DND-41 (cell line): ENCODE results near the gene UTRN.

ENCODE experiments used
- ATAC-seq: fragments of 200-7000 bp; cut with Tn5 transposase; 3 replicates; pipeline ENCODE4 v1.9.1; 2021; ENCODE audit warnings: low read depth; ENCODE audit not compliant: insufficient read depth
- DNase-seq: peaks from one replicate; pipeline ENCODE4 v3.0.0-alpha.2; 2020
- H2AFZ ChIP-seq: 2 replicates; pipeline ENCODE4 v1.6.0; 2012; ENCODE audit warnings: low read depth, low read length
- H3K27ac ChIP-seq: 2 replicates; pipeline ENCODE4 v1.5.1; 2012; ENCODE audit warnings: low read length, inconsistent platforms
- H3K27me3 ChIP-seq: fragments of 200-600 bp; sonication (generic); 2 replicates; pipeline ENCODE4 v1.6.0; 2012; ENCODE audit warnings: low read length, mild to moderate bottlenecking, inconsistent platforms; ENCODE audit not compliant: insufficient read depth, poor library complexity
- H3K36me3 ChIP-seq: 2 replicates; pipeline ENCODE4 v1.5.1; 2012; ENCODE audit warnings: low read length, inconsistent platforms; ENCODE audit not compliant: insufficient read depth
- H3K4me1 ChIP-seq: 2 replicates; pipeline ENCODE4 v1.5.1; 2012; ENCODE audit warnings: mild to moderate bottlenecking, low read length; ENCODE audit not compliant: insufficient read depth
- H3K4me2 ChIP-seq: 2 replicates; pipeline ENCODE4 v1.6.0; 2012; ENCODE audit warnings: mild to moderate bottlenecking, moderate library complexity, low read length, inconsistent platforms; ENCODE audit not compliant: insufficient read depth
- H3K4me3 ChIP-seq, 2 experiments: fragments of 200-600 bp in 1 of 2; shearing (Covaris generic) in 1 of 2; 2 replicates each; pipeline ENCODE4 v1.5.1; 2012 to 2016; ENCODE audit warnings: inconsistent platforms in 2 of 2, low read length in 2 of 2, mild to moderate bottlenecking in 2 of 2, low read depth in 1 of 2, moderate library complexity in 1 of 2
- H3K79me2 ChIP-seq: 2 replicates; pipeline ENCODE4 v1.6.0; 2012; ENCODE audit warnings: low read length, inconsistent platforms; ENCODE audit not compliant: insufficient read depth
- H3K9ac ChIP-seq: 2 replicates; pipeline ENCODE4 v1.6.0; 2012; ENCODE audit warnings: low read depth, mild to moderate bottlenecking, inconsistent platforms, low read length, moderate library complexity
- H3K9me3 ChIP-seq: 2 replicates; pipeline ENCODE4 v1.5.1; 2012; ENCODE audit warnings: low read length, moderate library complexity, mild to moderate bottlenecking, inconsistent platforms; ENCODE audit not compliant: insufficient read depth, severe bottlenecking
- H4K20me1 ChIP-seq: 2 replicates; pipeline ENCODE4 v1.6.0; 2012; ENCODE audit warnings: low read length; ENCODE audit not compliant: insufficient read depth
- EZH2 ChIP-seq: IDR thresholded peaks from 3 replicates; pipeline ENCODE4 v1.6.1; 2012; ENCODE audit warnings: borderline replicate concordance, low read depth, mild to moderate bottlenecking, moderate library complexity, low read length, inconsistent platforms; ENCODE audit not compliant: severe bottlenecking
- TF ChIP-seq, protein P1 (sequence below): IDR thresholded peaks from 2 replicates; pipeline ENCODE4 v1.5.1; 2012; ENCODE audit warnings: borderline replicate concordance, low read length, moderate library complexity, mild to moderate bottlenecking; ENCODE audit not compliant: poor library complexity, severe bottlenecking; ENCODE audit errors: extremely low read depth

UTRN gene

DNA sequence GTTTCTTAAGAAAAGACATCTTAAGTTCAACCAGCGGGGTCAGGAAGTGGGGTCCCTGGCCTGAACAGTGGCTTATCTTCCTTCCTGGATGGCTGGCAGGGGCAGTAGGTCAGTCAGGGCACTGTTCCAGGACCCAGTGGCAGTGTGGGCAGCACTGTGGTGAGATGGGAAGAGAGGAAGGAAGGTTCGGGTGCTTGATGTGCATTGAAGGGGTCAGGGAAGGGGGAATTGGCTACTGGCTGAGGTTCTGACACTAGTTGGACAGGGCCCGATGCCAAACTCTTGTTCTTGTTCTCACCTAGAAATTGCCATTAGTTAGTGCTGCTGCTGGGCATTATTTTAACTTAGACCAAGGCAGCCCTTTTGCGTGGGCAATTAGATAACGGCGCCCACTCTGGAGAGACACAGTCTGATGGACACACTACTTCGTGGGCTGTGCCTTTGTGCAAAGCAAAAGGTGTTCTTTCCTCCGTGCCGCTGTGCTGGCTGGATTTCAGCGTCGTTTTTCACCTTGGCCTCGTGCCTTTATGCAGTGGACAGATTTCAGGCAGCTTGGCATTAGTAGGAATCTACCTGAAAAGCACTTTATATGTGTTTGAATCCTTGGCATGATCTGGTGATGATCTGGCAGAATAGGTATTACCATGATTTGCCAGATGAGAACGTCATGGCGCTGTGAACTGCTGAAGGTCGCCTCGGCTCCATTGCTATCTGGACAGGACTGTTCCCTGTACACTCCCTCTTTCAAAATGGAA, 30.3 kb downstream of the UTRN start:
- H4K20me1 ChIP-seq = no peaks in the 10 kb centered on the region
- ATAC-seq = no peak
- no peaks in the 10 kb centered on the region for H3K9me3 ChIP-seq
- H2AFZ ChIP-seq = no peak overlapping the region
- H3K27me3 ChIP-seq = no peaks in the 10 kb centered on the region
- DNase-seq = no peak
- H3K9ac ChIP-seq = no peak overlapping the region
- no peak overlapping the region; the same call in 1 of the 2 replicates for H3K27ac ChIP-seq
- peaks cover 17% of the 10 kb centered on the region; the same call in 1 of the 2 replicates for H3K79me2 ChIP-seq
- no peaks in the 10 kb centered on the region for H3K36me3 ChIP-seq
- H3K4me3 ChIP-seq = no peak overlapping the region
- no peak overlapping the region for H3K4me2 ChIP-seq
- H3K4me1 ChIP-seq = no peaks in the 10 kb centered on the region
- TF ChIP-seq, protein P1, sequence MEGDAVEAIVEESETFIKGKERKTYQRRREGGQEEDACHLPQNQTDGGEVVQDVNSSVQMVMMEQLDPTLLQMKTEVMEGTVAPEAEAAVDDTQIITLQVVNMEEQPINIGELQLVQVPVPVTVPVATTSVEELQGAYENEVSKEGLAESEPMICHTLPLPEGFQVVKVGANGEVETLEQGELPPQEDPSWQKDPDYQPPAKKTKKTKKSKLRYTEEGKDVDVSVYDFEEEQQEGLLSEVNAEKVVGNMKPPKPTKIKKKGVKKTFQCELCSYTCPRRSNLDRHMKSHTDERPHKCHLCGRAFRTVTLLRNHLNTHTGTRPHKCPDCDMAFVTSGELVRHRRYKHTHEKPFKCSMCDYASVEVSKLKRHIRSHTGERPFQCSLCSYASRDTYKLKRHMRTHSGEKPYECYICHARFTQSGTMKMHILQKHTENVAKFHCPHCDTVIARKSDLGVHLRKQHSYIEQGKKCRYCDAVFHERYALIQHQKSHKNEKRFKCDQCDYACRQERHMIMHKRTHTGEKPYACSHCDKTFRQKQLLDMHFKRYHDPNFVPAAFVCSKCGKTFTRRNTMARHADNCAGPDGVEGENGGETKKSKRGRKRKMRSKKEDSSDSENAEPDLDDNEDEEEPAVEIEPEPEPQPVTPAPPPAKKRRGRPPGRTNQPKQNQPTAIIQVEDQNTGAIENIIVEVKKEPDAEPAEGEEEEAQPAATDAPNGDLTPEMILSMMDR = no peak
- no peak for TF ChIP-seq EZH2

DNA sequence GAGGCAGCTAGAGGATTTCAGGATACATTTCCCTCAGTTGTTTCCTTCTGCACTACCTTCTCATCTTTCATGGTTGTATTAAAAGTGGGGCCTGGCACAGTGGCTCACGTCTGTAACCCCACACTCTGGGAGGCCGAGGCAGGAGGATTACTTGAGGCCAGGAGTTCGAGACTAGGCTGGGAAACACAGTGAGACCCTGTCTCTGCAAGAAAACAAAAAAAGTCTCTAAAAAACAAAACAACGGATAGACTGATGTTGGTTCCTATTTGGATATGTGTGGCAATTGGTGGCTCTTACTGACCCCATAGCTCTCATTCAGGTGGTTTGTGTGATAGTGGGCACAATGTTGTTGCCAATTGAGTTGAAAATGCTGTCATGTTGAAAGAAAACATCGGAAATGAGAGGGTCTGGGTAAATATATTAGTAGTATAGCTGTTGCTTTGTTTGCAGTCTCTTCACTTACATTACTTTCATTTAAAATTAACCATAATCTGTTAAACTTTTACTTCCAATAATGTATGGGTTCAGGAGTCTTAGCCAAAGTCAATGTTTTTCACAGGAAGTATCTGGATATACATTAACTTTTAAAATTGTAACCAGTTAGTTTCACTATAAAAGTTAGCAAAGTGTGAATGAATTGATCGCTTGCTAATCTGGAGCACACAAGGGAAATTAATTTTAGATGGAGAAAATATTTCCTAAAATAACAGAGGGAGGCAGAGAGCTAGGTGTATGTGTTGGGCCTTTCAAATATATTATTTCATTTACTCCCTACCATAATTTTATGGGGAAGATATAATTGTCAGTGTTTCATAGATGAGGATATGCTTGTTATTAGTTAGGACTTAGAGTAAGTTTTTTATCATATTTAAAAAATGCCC, 31.1 kb downstream of the UTRN start:
- no peak for ATAC-seq
- Histone ChIP-seq H3K4me2 (no peak overlapping the region), H3K79me2 (peaks cover 22% of the 10 kb centered on the region), H3K4me3 (no peak overlapping the region), H3K9ac (no peak overlapping the region), H3K27ac (no peak overlapping the region), H2AFZ (no peak overlapping the region), H3K27me3 (no peaks in the 10 kb centered on the region), H3K9me3 (no peaks in the 10 kb centered on the region), H4K20me1 (no peaks in the 10 kb centered on the region), H3K36me3 (no peaks in the 10 kb centered on the region), H3K4me1 (no peaks in the 10 kb centered on the region)
- TF ChIP-seq, protein P1 = no peak
- TF ChIP-seq EZH2 = no peak
- no peak for DNase-seq

DNA sequence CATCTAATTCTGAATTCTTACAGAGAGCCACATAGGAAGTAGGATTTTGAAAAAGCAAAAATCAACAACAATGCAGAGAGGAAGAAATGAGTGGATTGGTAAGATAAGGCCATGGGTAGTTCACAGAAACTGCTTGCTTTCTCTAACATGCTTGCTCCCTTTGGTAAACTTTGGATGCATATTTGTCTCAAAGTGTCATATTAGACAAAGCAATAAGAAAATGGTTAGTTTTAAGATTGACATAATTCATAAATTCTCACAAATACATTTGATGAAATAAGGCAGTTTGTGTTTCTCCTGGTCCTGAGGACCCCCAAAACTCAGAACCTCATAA, 31.7 kb downstream of the UTRN start:
- H2AFZ ChIP-seq = no peak overlapping the region
- no peaks in the 10 kb centered on the region for H4K20me1 ChIP-seq
- H3K4me3 ChIP-seq = no peak overlapping the region
- no peak overlapping the region for H3K4me2 ChIP-seq
- no peaks in the 10 kb centered on the region for H3K36me3 ChIP-seq
- DNase-seq (no peak), ATAC-seq (no peak)
- no peak overlapping the region for H3K9ac ChIP-seq
- H3K27me3 ChIP-seq = no peaks in the 10 kb centered on the region
- no peaks in the 10 kb centered on the region for H3K4me1 ChIP-seq
- no peaks in the 10 kb centered on the region for H3K9me3 ChIP-seq
- no peak for TF ChIP-seq EZH2
- peaks cover 23% of the 10 kb centered on the region for H3K79me2 ChIP-seq
- no peak overlapping the region for H3K27ac ChIP-seq

DNA sequence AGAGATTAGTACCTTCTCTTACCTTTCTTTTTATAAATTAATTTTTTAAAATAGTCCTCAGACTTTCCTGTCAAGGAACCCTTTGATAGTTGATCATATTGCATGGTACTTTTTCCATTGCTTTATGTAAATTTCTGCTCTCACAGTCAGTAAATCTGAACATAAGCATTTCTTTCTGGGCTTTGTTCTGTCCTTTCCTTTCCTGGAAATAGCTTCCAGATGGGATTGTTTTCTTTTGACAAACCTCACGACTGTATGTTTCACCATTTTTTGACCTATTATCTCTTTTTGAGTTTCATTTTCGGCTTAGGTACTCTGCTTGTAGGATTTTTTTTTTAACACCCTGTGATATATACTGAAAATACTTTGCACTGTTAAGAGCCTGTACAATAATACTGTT, 32.6 kb downstream of the UTRN start:
- no peaks in the 10 kb centered on the region for H4K20me1 ChIP-seq
- no peaks in the 10 kb centered on the region for H3K9me3 ChIP-seq
- no peak overlapping the region for H3K27ac ChIP-seq
- peaks cover 28% of the 10 kb centered on the region for H3K79me2 ChIP-seq
- H3K4me3 ChIP-seq = no peak overlapping the region
- ATAC-seq (no peak), DNase-seq (no peak)
- no peaks in the 10 kb centered on the region for H3K4me1 ChIP-seq
- H3K9ac ChIP-seq = no peak overlapping the region
- no peaks in the 10 kb centered on the region for H3K36me3 ChIP-seq
- no peak overlapping the region for H3K4me2 ChIP-seq
- no peak overlapping the region for H2AFZ ChIP-seq
- no peaks in the 10 kb centered on the region for H3K27me3 ChIP-seq
- TF ChIP-seq, protein P1 = no peak
- no peak for TF ChIP-seq EZH2
